WTC11 (cell line): Measurements from ENCODE around the gene TOGARAM2. TPM values are rescaled to one million over a fixed set of nuclear protein-coding genes. Genes with fewer than 3 reads are reported as not detected.

ENCODE experiments used
- ATAC-seq: fragments of 200-7000 bp; cut with Tn5 transposase; 2 replicates; pipeline ENCODE4 v1.10.0; 2021; ENCODE audit warnings: mild to moderate bottlenecking, moderate library complexity
- CTCF ChIA-PET: fragments of 300-600 bp; sonication (Branson Sonifier 250); formaldehyde crosslinking; loops from one replicate; lab custom pipeline; 2021; ENCODE audit warnings: antibody characterized with exemption; lab: Charles Lee
- POLR2A ChIA-PET: fragments of 350-600 bp; sonication (Branson Sonifier 250); formaldehyde crosslinking; loops from one replicate; lab custom pipeline; 2021; ENCODE audit warnings: antibody characterized with exemption; lab: Charles Lee
- DNase-seq: peaks from one replicate; pipeline ENCODE4 v3.0.0; 2021; ENCODE audit warnings: low spot score
- H3K27ac Mint-ChIP-seq: 2 replicates; pipeline ENCODE4 v1.8.0; 2021; ENCODE audit warnings: mixed read lengths
- H3K27me3 Mint-ChIP-seq: 2 replicates; pipeline ENCODE4 v1.8.0; 2021; ENCODE audit warnings: low read depth, mild to moderate bottlenecking, moderate library complexity, mixed read lengths
- H3K36me3 Mint-ChIP-seq: 2 replicates; pipeline ENCODE4 v1.8.0; 2021; ENCODE audit warnings: mixed read lengths
- H3K4me1 Mint-ChIP-seq: 2 replicates; pipeline ENCODE4 v1.8.0; 2022; ENCODE audit warnings: mixed read lengths
- H3K4me3 Mint-ChIP-seq: 2 replicates; pipeline ENCODE4 v1.8.0; 2021; ENCODE audit warnings: mild to moderate bottlenecking, moderate library complexity, mixed read lengths
- H3K9me3 Mint-ChIP-seq: 2 replicates; pipeline ENCODE4 v1.8.0; 2021; ENCODE audit warnings: mixed read lengths
- ARID4B ChIP-seq: sonication (generic); formaldehyde crosslinking; IDR thresholded peaks from 2 replicates; pipeline ENCODE4 v1.8.0; 2023; ENCODE audit warnings: missing genetic modification reagents, mild to moderate bottlenecking, borderline replicate concordance
- ATF1 ChIP-seq: sonication (generic); formaldehyde crosslinking; IDR thresholded peaks from 2 replicates; pipeline ENCODE4 v1.8.1; 2023; ENCODE audit warnings: mild to moderate bottlenecking, moderate library complexity, missing genetic modification reagents
- CTCF ChIP-seq: fragments of 200-600 bp; IDR thresholded peaks from 2 replicates; pipeline ENCODE4 v1.8.0; 2022; ENCODE audit warnings: antibody characterized with exemption
- ESRRA ChIP-seq: sonication (generic); formaldehyde crosslinking; IDR thresholded peaks from 2 replicates; pipeline ENCODE4 v1.8.1; 2022; ENCODE audit warnings: mild to moderate bottlenecking, missing genetic modification reagents, borderline replicate concordance
- FOXP4 ChIP-seq: sonication (generic); formaldehyde crosslinking; IDR thresholded peaks from 2 replicates; pipeline ENCODE4 v1.8.0; 2022; ENCODE audit warnings: mild to moderate bottlenecking, missing genetic modification reagents
- GTF2I ChIP-seq: fragments of 250-450 bp; sonication (Bioruptor Pico); conservative IDR thresholded peaks from 2 replicates; pipeline ENCODE4 v1.4.0; 2021; ENCODE audit warnings: mild to moderate bottlenecking
- OVOL2 ChIP-seq: fragments of 250-450 bp; sonication (Bioruptor Pico); IDR thresholded peaks from 2 replicates; pipeline ENCODE4 v1.9.0; 2021; ENCODE audit warnings: mild to moderate bottlenecking, borderline replicate concordance
- TCF7 ChIP-seq: sonication (generic); formaldehyde crosslinking; IDR thresholded peaks from 2 replicates; pipeline ENCODE4 v1.8.0; 2022; ENCODE audit warnings: mild to moderate bottlenecking, low read depth, missing genetic modification reagents, moderate library complexity
- ZNF416 ChIP-seq: fragments of 250-450 bp; sonication (Bioruptor Pico); IDR thresholded peaks from 2 replicates; pipeline ENCODE4 v1.9.0; 2021; ENCODE audit warnings: mild to moderate bottlenecking, inconsistent platforms
- ZNF512 ChIP-seq: sonication (generic); formaldehyde crosslinking; IDR thresholded peaks from 2 replicates; pipeline ENCODE4 v1.8.1; 2022; ENCODE audit warnings: missing genetic modification reagents, borderline replicate concordance
- ZNF532 ChIP-seq: fragments of 250-450 bp; sonication (Bioruptor Pico); IDR thresholded peaks from 2 replicates; pipeline ENCODE4 v1.9.0; 2021; ENCODE audit warnings: mild to moderate bottlenecking, borderline replicate concordance
- total RNA-seq: library from RNA; stranded (reverse); gene quantifications from 3 replicates; pipeline ENCODE4 v1.2.3, GENCODE V29; 2021

The TOGARAM2 gene
- total RNA-seq, 1 experiment from 2014 or later, result 1.0 TPM

GRCh38 chr2:28956415-28956826 lies 24.7 kb upstream of the TOGARAM2 start (continued):
- TF ChIP-seq ARID4B (CRISPR knock-in tag), result no peak
- TF ChIP-seq, all 79 proteins: peak for 5

- H3K4me3 Mint-ChIP-seq, result peak overlapping the region; percentile 56
- peaks cover 35% of the 10 kb centered on the region for H3K4me1 Mint-ChIP-seq
- H3K27me3 Mint-ChIP-seq, result no peaks in the 10 kb centered on the region
- TF ChIP-seq OVOL2 (CRISPR knock-in tag) (no peak), ZNF416 (CRISPR knock-in tag) (no peak), ATF1 (CRISPR knock-in tag) (no peak), FOXP4 (CRISPR knock-in tag) (no peak), CTCF (0 out of 2 replicates have a peak, but pooled peaks have one; percentile 21)
- H3K27ac Mint-ChIP-seq, result no peak overlapping the region
- ChIA-PET CTCF (interaction anchor here (1.0 kb wide), 3 partner anchors 241 to 964 kb away, joined by 4 to 5 read pairs (median 4); partner anchors contain the start of gene ALK), POLR2A (no interaction called here)
- DNase-seq (peak; percentile 33), ATAC-seq (peak; percentile 10; the same call in 1 of the 2 replicates)
- H3K9me3 Mint-ChIP-seq, result no peaks in the 10 kb centered on the region
- no peaks in the 10 kb centered on the region for H3K36me3 Mint-ChIP-seq
Observed at GRCh38 chr2:28956890-28957289, 24.2 kb upstream of the TOGARAM2 start.

GRCh38 chr2:28958689-28959088 lies 22.4 kb upstream of the TOGARAM2 start:
- Mint-ChIP-seq H3K4me3 (no peak overlapping the region), H3K9me3 (no peaks in the 10 kb centered on the region), H3K36me3 (no peaks in the 10 kb centered on the region), H3K4me1 (peaks cover 25% of the 10 kb centered on the region), H3K27me3 (no peaks in the 10 kb centered on the region), H3K27ac (no peak overlapping the region)
- CTCF ChIA-PET, result interaction anchor here (0.7 to 1.7 kb wide), 21 partner anchors 11 to 962 kb away, joined by 3 to 14 read pairs (median 4); no protein-coding TSS in a partner anchor
- TF ChIP-seq ESRRA (no peak), CTCF (peak; percentile 47), GTF2I (CRISPR knock-in tag) (no peak), ATF1 (CRISPR knock-in tag) (no peak), TCF7 (CRISPR knock-in tag) (no peak), ZNF532 (CRISPR knock-in tag) (no peak), ZNF512 (CRISPR knock-in tag) (no peak)
- POLR2A ChIA-PET, result no interaction called here
- peak; percentile 58 for DNase-seq
- peak; percentile 50 for ATAC-seq
